Memory B cell (primary cell): ENCODE data around the gene BDH2.

Experiments used
- ATAC-seq: fragments of 150-1000 bp; cut with Tn5 transposase; 2 replicates; pipeline ENCODE4 v1.10.0; 2021; ENCODE audit warnings: low read depth, mild to moderate bottlenecking, moderate library complexity
- DNase-seq, 2 donors: peaks; one replicate each; pipeline ENCODE4 v3.0.0; 2022; ENCODE audit warnings: low spot score in 2 of 2
- H3K27ac Mint-ChIP-seq: one replicate; pipeline ENCODE4 v1.8.0; 2022; ENCODE audit warnings: mild to moderate bottlenecking, moderate library complexity, mixed read lengths
- H3K27me3 Mint-ChIP-seq: one replicate; pipeline ENCODE4 v1.8.0; 2022; ENCODE audit warnings: mixed read lengths
- H3K36me3 Mint-ChIP-seq: one replicate; pipeline ENCODE4 v1.8.0; 2022; ENCODE audit warnings: mild to moderate bottlenecking, mixed read lengths
- H3K4me1 Mint-ChIP-seq: one replicate; pipeline ENCODE4 v1.8.0; 2022; ENCODE audit warnings: mixed read lengths
- H3K4me3 Mint-ChIP-seq: one replicate; pipeline ENCODE4 v1.8.0; 2022; ENCODE audit warnings: mild to moderate bottlenecking, moderate library complexity, mixed read lengths
- H3K9me3 Mint-ChIP-seq: one replicate; pipeline ENCODE4 v1.8.0; 2022; ENCODE audit warnings: mixed read lengths

BDH2 gene

GRCh38 chr4:103074744-103075434 is 24.7 kb downstream of the BDH2 start:
- H3K36me3 Mint-ChIP-seq = no peaks in the 10 kb centered on the region
- H3K4me3 Mint-ChIP-seq = peak overlapping the region; percentile 91
- H3K9me3 Mint-ChIP-seq = no peaks in the 10 kb centered on the region
- ATAC-seq (peak; percentile 36), DNase-seq (peak in 1 of 2 donors; percentile 11)
- peaks cover 26% of the 10 kb centered on the region for H3K4me1 Mint-ChIP-seq
- H3K27ac Mint-ChIP-seq = peak overlapping the region; percentile 97
- no peaks in the 10 kb centered on the region for H3K27me3 Mint-ChIP-seq

- Mint-ChIP-seq H3K27ac (no peak overlapping the region), H3K9me3 (no peaks in the 10 kb centered on the region), H3K27me3 (no peaks in the 10 kb centered on the region), H3K36me3 (no peaks in the 10 kb centered on the region), H3K4me3 (no peak overlapping the region), H3K4me1 (peaks cover 26% of the 10 kb centered on the region)
- no peak for DNase-seq
- no peak for ATAC-seq
Observed at GRCh38 chr4:103073792-103074438, 25.7 kb downstream of the BDH2 start.

GRCh38 chr4:103067841-103068547 is 31.6 kb downstream of the BDH2 start:
- H3K27me3 Mint-ChIP-seq = no peaks in the 10 kb centered on the region
- H3K4me1 Mint-ChIP-seq = peaks cover 6% of the 10 kb centered on the region
- H3K4me3 Mint-ChIP-seq = no peak overlapping the region
- H3K9me3 Mint-ChIP-seq = no peaks in the 10 kb centered on the region
- DNase-seq = no peak
- no peak for ATAC-seq
- peaks cover 15% of the 10 kb centered on the region for H3K36me3 Mint-ChIP-seq
- no peak overlapping the region for H3K27ac Mint-ChIP-seq

GRCh38 chr4:103060453-103061148 is 39.0 kb downstream of the BDH2 start:
- no peak overlapping the region for H3K27ac Mint-ChIP-seq
- DNase-seq (no peak), ATAC-seq (no peak)
- peaks cover 18% of the 10 kb centered on the region for H3K36me3 Mint-ChIP-seq
- no peaks in the 10 kb centered on the region for H3K9me3 Mint-ChIP-seq
- H3K27me3 Mint-ChIP-seq = no peaks in the 10 kb centered on the region
- H3K4me3 Mint-ChIP-seq = no peak overlapping the region
- H3K4me1 Mint-ChIP-seq = no peaks in the 10 kb centered on the region

- Mint-ChIP-seq H3K4me3 (no peak overlapping the region), H3K27ac (no peak overlapping the region)
Observed at GRCh38 chr4:103054030-103054429, 45.6 kb downstream of the BDH2 start.

GRCh38 chr4:103052779-103053178 is 46.9 kb downstream of the BDH2 start:
- peaks cover 13% of the 10 kb centered on the region for H3K36me3 Mint-ChIP-seq
- H3K4me3 Mint-ChIP-seq = no peak overlapping the region
- DNase-seq = no peak
- no peaks in the 10 kb centered on the region for H3K27me3 Mint-ChIP-seq
- H3K27ac Mint-ChIP-seq = no peak overlapping the region
- no peaks in the 10 kb centered on the region for H3K9me3 Mint-ChIP-seq
- H3K4me1 Mint-ChIP-seq = no peaks in the 10 kb centered on the region
- no peak for ATAC-seq

More at GRCh38 chr4:103054030-103054429, 45.6 kb downstream of the BDH2 start:
- Mint-ChIP-seq H3K4me1 (no peaks in the 10 kb centered on the region), H3K27me3 (no peaks in the 10 kb centered on the region), H3K36me3 (peaks cover 9% of the 10 kb centered on the region), H3K9me3 (no peaks in the 10 kb centered on the region)
- DNase-seq = no peak
- no peak for ATAC-seq

- Mint-ChIP-seq H3K4me3 (no peak overlapping the region), H3K36me3 (peaks cover 16% of the 10 kb centered on the region), H3K9me3 (no peaks in the 10 kb centered on the region), H3K4me1 (no peaks in the 10 kb centered on the region), H3K27ac (no peak overlapping the region), H3K27me3 (no peaks in the 10 kb centered on the region)
- ATAC-seq (no peak), DNase-seq (no peak)
Observed at GRCh38 chr4:103052145-103052544, 47.5 kb downstream of the BDH2 start.

- Mint-ChIP-seq H3K4me3 (no peak overlapping the region), H3K27me3 (no peaks in the 10 kb centered on the region), H3K9me3 (no peaks in the 10 kb centered on the region), H3K27ac (peak overlapping the region; percentile 5), H3K4me1 (peaks cover 6% of the 10 kb centered on the region), H3K36me3 (peaks cover 12% of the 10 kb centered on the region)
- DNase-seq (no peak), ATAC-seq (no peak)
Observed at GRCh38 chr4:103050736-103051436, 48.7 kb downstream of the BDH2 start.

- H3K9me3 Mint-ChIP-seq = no peaks in the 10 kb centered on the region
- ATAC-seq (peak; percentile 99), DNase-seq (peak; percentile 11 to 38)
- peaks cover 14% of the 10 kb centered on the region for H3K36me3 Mint-ChIP-seq
- peak overlapping the region; percentile 54 for H3K27ac Mint-ChIP-seq
- H3K27me3 Mint-ChIP-seq = no peaks in the 10 kb centered on the region
- H3K4me3 Mint-ChIP-seq = no peak overlapping the region
- H3K4me1 Mint-ChIP-seq = peaks cover 6% of the 10 kb centered on the region
Observed at GRCh38 chr4:103046416-103047290, 53.0 kb downstream of the BDH2 start.

GRCh38 chr4:103044183-103044582 is 55.5 kb downstream of the BDH2 start:
- H3K36me3 Mint-ChIP-seq = peaks cover 12% of the 10 kb centered on the region
- DNase-seq (no peak), ATAC-seq (no peak)
- no peaks in the 10 kb centered on the region for H3K27me3 Mint-ChIP-seq
- no peaks in the 10 kb centered on the region for H3K9me3 Mint-ChIP-seq
- peaks cover 6% of the 10 kb centered on the region for H3K4me1 Mint-ChIP-seq
- H3K27ac Mint-ChIP-seq = no peak overlapping the region
- H3K4me3 Mint-ChIP-seq = no peak overlapping the region

GRCh38 chr4:103036169-103036568 is 63.5 kb downstream of the BDH2 start:
- H3K27me3 Mint-ChIP-seq = no peaks in the 10 kb centered on the region
- H3K36me3 Mint-ChIP-seq = peaks cover 22% of the 10 kb centered on the region
- ATAC-seq (no peak), DNase-seq (no peak)
- no peaks in the 10 kb centered on the region for H3K4me1 Mint-ChIP-seq
- no peak overlapping the region for H3K27ac Mint-ChIP-seq
- no peaks in the 10 kb centered on the region for H3K9me3 Mint-ChIP-seq
- H3K4me3 Mint-ChIP-seq = no peak overlapping the region

- Mint-ChIP-seq H3K27ac (no peak overlapping the region), H3K36me3 (peaks cover 29% of the 10 kb centered on the region), H3K4me1 (no peaks in the 10 kb centered on the region), H3K4me3 (no peak overlapping the region), H3K9me3 (no peaks in the 10 kb centered on the region), H3K27me3 (no peaks in the 10 kb centered on the region)
- no peak for ATAC-seq
- DNase-seq = no peak
Observed at GRCh38 chr4:103032574-103032973, 67.1 kb downstream of the BDH2 start.

- Mint-ChIP-seq H3K36me3 (peaks cover 19% of the 10 kb centered on the region), H3K9me3 (no peaks in the 10 kb centered on the region), H3K4me1 (no peaks in the 10 kb centered on the region), H3K4me3 (no peak overlapping the region), H3K27me3 (no peaks in the 10 kb centered on the region), H3K27ac (no peak overlapping the region)
- no peak for DNase-seq
- no peak for ATAC-seq
Observed at GRCh38 chr4:103030791-103031190, 68.8 kb downstream of the BDH2 start.
